CD4-positive, alpha-beta T cell treated with Interleukin-15 for 1 hour (primary cell): ENCODE data around the gene TLCD3B.

Experiments
- DNase-seq: peaks from one replicate; pipeline ENCODE4 v3.0.0-alpha.2; 2020

TLCD3B gene

DNA sequence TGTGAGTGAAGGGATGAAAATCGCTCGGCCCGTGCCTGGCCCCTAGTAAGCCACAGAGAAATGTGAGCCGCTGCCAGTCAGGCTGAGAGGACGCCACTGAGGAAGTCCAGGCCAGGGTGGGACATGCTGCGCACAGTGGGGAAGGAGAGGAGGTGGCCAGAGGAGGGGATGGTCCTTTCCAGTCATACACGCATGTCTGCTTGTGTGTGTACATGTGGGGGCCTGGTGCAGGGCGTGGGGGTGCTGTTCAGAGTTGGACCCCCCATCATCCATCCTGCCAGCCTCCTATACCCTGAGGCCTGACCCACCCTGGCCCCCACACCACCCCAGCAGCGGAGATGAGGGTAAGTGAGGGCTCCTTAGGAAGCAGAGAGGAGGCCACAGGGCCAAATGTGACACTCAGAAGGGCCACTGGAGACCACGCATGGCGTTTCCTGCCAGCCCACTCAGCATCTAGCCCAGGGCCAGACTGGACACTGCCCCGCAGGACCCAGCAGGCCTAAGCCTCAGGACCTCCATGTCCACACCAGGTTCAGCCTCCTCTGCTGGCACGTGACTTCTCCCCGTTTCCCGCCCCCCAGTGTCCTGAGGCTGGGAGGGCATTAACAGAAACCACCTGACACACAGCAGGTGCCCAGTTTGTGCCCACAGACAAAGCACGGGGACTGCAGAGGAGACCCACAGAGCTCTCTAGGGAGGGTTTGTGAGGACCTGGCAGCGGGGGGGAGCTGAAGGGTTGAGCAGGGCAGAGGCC lies 27.2 kb downstream of the TLCD3B start:
- no peak for DNase-seq

DNA sequence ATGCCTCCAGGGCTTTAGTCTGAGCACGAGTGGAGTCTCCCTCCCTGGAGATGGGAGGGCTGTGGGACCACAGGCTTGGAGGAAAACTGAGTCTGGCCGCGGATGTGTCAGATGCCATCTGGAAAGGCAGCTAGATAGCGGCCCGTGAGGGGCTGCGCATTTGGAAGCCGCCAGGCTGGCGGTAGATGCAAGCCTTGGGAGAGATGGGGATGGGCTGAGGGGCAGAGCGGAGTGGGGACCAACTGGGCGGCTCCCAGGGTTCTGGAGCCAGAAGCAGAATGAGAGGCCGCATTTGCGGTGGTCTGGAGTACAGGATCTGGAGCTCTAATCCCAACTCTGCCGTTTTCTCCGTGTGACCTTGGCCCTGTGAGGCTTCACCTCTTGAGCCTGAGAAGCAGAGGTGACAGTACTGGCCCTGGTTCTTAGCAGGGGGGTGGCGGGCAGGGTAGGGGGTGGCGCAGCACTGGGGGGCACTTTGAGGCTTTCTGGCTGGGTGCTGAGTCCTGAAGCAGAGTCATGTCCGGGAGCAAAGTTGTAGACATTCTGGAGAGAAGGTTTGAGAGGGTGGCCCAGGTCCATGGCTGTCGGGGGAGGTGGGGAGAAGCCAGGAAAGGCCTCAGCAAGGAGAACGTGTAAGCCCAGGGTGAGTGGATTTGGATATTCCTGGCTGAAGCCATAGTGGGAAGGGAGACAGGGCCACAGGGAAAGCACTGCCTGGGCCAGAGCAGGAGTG lies 28.3 kb downstream of the TLCD3B start:
- no peak for DNase-seq

DNA sequence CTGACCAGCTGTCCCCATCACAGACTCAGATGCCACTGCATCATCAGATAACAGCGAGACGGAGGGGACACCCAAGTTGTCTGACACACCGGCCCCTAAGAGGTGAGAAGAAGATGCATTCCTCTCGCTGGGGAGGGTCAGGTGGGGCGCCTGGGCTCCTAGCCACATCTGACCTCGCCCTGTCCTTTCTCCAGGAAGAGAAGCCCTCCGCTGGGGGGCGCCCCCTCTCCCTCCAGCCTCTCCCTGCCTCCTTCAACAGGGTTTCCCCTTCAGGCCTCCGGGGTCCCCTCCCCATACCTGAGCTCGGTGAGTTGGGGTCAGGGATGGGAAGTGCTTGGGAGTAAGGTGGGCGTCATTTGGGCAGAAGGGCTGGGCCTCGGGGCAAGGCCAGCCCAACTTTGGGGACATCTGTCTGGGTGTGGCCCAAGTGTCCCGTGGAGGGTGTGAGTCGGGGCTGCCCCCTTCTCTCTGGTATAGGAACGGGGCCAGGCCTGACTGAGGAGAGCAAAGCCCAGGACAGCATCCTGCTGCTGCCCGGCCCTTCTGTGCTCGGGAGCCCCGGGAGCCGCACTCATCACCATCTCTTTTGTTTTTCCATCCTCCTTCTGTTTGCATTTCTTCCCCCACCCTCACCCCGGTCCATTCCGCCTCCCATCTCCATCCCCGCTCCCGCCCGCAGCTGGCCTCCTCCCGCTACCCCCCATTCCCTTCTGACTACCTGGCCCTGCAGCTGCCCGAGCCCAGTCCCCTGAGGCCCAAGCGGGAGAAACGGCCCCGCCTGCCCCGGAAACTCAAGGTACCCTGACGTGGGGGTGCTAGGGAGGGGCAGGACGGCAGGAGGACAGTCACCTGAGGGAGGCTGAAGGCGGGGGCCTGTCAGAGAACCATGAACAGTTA lies 30.1 kb downstream of the TLCD3B start:
- DNase-seq, result no peak

DNA sequence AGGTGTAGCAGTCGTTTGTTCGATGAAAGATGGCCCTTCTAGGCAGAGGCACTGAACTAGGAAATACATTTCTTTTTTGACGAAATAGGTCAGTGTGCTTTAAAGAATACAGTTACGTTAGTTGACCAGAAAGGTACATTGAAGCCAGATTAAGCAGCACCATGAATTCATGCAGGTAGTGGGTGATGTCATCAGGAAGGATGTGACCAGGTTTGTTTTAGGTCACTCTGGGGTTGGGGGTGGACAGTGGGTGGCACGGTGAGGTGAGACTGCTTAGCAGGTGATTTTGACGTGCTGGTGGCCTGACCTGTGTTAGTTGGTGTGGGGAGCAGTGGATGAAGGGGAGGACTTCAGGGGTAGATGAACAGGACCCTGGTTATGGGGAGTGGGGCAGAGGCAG lies 31.5 kb downstream of the TLCD3B start:
- no peak for DNase-seq

DNA sequence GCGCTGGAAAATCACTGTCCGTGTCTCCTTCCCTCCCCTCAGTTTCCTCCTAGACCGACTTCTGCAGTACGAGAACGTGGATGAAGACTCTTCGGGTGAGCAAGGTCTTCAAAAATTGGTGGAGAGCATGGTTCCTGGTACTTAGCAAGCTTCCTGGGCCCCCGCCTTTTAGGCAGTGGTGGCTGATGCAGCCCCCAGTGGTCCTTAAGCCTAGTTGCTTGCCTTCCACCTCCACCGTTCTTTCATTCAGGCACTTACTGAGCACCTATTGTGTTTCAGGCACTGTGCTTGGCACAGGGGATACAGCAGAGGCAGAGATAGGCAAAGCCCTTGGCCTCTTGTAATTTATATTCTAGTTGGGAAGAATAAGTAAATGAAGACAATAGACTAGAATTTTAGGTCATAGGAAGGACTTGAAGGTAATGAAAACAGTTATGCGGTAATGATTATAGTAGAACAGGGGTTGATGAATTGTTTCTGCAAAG lies 34.3 kb downstream of the TLCD3B start:
- no peak for DNase-seq

DNA sequence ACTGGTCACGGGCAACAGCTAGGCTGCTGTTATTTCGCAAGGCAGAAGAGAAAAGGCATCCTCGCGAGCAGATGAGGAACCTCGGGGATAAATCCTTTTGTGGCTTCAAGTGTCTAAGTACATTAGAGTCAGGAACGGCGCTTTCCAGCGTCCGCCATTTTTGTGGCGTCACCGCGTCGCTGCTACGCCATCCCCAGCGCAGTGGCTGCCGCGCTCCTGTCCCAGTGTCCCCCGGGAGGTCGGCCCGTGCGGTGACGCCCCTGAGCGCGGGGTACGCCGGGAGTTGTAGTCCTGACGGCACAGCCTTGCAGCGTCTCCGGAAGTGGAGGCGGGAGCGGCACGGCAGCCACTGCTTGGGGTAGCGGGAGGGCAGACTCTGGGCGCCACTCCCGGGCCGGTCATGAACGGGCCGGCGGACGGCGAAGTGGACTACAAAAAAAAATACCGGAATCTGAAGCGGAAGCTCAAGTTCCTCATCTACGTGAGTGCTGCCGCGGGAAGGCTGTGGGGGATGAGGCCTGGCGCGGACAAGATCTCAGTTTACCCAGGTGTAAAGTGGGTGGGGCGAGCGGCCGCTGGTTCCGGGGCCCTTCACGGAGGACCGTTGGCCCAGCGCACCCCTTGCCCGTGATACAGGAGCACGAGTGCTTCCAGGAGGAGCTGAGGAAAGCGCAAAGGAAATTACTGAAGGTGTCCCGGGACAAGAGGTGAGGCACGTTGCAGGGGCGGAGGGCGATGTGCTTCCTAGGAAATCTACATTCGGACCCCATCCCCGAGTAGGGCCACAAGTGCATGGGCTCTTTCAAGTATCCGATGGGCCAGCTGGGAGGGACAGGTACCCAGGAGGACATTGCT lies 34.9 kb downstream of the TLCD3B start, which contains the start of gene INO80E:
Gene INO80E (plus strand): TSS at position 331 of the 855 bp plus-strand sequence. CDS start 70 bp downstream, at position 401.
- peak; percentile 98 for DNase-seq

DNA sequence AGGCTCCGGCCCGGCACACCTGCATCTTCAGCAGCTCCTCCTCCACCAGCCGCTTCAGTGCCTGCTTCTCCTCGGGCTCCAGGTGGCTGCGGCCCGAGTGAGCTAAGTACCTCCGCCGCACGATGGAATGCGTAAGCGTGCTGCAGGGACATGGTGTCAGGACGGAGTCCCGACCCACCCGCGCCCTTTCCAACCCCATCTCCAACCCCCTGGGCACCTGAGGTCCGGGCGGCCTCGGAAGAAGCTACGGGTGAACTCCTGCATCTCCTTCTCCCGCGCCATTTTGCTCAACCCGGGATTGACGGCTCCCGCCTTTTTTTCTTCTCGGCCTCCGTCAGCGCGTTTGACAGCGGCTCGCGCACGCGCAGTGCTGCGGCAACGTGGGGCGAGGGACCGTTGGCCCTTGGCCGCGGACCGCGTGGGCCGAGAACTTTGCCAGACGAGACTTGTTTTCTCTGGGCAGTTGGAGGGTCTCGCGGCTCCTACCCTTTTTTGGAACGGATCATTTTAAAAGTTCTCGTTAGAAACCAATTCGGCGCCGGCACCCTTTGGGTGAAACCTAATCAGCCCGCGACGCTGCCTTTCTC lies 35.7 kb downstream of the TLCD3B start, which contains the start of gene HIRIP3:
Gene HIRIP3 (minus strand): TSS at position 294 of the 587 bp plus-strand sequence. CDS start 12 bp downstream, at position 282.
- peak; percentile 85 for DNase-seq

DNA sequence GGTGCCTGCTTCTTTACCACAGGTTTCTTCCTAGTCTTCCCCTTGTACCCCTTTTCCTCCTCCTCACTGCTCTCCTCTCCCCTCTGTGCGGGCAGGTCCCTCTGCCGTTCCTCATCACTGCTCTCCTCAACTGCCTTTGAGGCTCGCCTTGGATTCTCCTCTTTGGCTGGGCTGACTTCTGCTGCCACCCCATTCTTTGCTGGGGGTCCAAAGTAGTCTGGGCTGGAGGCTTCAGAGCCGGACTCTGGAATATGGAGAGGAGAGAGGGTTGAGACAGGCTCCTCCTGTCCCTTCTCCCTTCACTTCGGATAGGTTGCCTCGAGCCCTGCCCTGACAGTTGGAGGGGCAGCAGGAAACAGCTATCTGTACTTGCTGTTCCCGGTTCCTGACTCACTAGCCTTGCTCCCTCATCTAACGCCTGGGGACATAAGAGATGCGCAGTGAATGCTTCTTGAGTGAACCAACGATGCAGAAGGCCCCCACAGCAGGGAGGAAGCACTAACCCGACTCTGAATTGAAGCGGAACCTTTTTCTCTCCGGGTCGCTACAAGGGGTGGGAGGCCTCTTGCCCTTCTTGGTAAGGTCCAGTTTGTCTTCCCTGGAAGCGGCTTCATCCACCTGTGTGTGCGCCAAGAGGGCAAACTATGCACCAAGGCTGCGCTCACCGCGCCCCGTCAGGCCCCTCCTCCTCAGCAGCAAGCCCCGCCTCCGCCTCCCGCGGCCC lies 36.3 kb downstream of the TLCD3B start:
- DNase-seq, result no peak

DNA sequence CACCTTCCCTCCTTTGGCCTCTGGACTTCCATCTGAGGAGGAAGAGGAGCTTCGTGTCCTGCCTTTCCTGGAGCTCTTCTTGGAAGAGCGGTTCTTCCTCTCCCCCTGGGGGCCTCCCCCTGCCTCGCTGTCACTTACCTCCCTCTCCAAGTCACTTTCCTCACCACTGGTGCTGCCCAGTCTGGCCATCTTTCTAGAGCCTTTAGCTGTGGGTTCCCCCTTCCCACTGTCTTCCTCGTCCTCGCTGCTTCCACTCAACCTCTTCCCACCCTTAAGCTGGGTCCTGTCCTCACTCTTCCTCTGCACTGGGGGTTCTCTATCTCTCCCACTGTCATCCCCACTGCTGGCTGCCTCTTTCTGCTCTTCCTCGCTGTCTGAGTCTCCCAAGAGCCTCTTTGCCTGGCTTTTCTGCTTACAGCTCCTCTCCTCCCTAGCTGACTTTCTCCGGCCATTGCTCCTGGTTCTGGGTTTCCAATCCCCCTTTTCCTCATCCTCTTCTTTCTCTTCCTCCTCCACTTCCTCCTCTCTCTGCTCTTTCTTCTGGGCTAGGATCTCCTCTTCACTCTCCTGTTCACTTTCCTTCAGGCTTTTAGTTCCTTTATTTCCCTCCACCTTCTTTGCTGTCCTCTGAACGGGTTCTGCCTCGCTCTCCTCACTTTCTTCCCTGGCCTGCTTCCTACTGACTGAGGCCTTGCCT lies 37.0 kb downstream of the TLCD3B start:
- DNase-seq, result no peak

DNA sequence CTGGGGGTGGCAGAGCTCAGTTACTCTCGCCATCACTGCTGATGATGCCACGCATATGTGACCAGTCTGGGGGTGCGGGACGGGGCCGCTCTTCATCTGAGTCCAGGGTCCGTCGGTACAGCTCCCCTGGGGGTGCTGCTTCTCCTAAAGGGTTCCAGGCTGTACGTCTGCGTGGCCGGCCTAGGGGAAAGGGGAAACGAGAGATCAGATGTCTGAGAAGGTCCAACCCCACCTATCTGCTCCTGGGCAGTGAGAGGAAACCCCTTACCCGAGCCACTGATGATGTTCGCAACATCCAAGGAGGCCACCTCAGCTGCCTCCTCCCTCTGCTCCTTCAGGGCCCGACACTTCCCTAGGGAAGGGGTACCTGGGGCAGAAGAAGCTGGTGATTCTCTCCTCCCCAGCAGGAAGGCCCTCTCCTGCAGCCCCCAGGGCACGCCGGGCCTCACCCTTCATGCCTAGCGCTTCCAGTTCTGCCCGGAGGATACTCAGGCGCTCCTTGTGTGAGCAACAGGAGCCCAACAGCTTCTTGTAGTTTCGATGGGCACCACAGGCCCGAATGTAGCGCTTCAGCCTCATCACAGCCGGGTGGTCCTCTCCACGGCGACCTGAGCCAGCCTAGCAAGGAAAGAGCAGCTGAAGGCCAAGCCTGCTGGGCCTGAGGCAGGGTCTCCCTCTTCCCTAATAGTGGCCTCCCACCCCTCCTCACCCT lies 37.7 kb downstream of the TLCD3B start:
- DNase-seq, result no peak

DNA sequence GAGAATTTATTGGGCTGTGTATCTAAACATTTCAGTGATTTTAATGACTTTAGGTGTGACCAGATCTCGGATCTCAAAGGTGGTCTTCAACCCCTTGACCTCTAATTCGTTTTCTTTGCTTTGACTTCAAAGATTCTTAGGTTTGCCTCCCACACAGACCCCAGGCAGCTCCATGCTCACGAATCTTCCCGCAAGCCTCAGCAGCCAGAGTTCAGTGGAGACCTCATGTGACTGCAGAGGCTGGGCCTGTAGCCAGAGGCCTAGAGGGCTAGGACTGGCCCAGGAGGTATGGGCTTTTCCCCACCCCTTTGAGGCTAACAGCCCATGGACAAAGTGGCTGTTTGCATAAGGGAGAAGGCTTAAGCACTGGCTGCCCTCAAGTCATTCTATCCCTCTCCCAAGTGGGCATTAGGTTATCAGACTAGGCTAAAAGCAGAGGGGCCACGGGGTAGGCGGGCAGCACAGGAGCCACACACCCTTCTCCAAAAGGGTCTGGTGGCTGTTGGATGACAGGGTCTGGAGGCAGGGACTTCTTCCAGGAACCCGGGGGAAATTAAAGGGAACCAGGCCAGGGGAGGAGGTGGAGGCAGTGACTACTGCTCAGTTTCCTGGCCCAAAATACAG lies 38.6 kb downstream of the TLCD3B start:
- no peak for DNase-seq

DNA sequence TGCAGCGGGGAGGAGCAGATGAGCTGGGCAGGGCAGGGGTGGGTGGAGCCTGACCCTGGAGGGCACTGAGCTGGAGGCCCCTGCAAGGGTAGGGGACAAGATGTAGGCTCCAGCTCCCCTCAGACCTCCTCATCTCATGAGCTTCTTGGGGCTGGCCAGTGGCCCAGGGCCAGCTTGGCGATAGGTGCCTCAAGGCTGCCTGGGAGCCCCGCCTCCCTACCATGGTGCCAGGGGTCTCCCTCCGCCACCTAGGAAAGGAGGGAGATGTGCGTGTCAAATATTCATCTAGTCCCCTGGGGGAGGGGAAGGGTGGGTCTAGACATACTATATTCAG lies 39.5 kb downstream of the TLCD3B start:
- no peak for DNase-seq

DNA sequence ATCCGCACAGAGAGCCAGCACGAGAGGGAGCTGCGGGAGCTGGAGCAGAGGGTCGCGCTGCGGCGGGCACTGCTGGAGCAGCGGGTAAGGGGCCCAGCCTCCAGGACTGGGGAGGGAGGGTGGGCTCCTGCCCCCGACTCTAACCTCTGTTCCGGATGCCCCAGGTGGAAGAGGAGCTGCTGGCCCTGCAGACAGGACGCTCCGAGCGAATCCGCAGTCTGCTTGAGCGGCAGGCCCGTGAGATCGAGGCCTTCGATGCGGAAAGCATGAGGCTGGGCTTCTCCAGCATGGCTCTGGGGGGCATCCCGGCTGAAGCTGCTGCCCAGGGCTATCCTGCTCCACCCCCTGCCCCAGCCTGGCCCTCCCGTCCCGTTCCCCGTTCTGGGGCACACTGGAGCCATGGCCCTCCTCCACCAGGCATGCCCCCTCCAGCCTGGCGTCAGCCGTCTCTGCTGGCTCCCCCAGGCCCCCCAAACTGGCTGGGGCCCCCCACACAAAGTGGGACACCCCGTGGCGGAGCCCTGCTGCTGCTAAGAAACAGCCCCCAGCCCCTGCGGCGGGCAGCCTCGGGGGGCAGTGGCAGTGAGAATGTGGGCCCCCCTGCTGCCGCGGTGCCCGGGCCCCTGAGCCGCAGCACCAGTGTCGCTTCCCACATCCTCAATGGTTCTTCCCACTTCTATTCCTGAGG lies 40.0 kb downstream of the TLCD3B start:
- DNase-seq, result no peak

DNA sequence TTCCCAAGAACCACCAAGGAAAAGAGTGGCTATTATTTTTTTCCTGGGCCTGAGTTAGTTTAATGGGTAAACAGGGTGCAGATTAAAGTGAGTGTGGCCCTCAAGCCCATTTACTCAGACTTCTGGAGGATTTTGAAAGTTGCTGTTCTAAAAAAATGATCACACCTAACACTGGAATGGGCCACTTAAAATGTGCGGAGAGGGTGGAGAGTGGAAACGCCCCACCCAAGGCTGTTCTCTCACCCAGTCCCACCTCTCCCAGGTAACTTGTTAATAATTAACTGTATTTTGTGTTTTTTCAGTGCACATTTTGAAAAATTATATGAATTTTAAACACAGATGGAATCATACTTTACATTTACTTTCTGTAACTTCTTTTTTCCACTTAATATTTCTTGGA lies 41.0 kb downstream of the TLCD3B start:
- DNase-seq, result no peak

DNA sequence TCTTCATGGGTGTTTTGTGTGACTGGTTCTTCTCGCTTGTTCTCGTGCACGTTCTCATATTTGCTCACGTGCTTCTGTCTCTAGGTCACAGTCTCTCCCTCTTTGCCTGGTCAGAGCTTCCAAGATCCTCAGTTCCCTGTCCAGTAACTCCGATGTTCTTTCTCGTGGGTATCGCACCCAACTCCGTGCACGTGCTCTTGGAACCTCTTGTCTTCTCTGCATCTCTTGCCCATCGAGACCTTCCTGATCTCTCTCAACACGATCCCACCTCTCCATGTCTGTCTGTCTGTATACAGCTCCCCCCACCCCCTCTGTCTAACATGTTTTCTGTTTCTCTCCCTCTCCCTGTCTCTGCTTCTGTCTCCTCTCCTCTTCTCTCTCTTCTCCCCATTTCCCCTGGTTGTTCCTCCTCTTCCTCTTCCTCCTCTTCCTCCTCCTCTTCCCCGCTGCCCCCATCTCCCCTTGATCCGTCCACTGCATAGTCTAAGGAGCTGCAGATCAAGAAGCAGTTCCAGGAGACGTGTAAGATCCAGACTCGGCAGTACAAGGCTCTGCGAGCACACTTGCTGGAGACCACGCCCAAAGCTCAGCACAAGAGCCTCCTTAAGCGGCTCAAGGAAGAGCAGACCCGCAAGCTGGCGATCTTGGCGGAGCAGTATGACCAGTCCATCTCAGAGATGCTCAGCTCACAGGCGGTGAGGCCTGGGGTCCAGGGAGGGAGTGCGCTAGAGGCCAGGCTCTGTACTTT lies 41.8 kb downstream of the TLCD3B start:
- no peak for DNase-seq

DNA sequence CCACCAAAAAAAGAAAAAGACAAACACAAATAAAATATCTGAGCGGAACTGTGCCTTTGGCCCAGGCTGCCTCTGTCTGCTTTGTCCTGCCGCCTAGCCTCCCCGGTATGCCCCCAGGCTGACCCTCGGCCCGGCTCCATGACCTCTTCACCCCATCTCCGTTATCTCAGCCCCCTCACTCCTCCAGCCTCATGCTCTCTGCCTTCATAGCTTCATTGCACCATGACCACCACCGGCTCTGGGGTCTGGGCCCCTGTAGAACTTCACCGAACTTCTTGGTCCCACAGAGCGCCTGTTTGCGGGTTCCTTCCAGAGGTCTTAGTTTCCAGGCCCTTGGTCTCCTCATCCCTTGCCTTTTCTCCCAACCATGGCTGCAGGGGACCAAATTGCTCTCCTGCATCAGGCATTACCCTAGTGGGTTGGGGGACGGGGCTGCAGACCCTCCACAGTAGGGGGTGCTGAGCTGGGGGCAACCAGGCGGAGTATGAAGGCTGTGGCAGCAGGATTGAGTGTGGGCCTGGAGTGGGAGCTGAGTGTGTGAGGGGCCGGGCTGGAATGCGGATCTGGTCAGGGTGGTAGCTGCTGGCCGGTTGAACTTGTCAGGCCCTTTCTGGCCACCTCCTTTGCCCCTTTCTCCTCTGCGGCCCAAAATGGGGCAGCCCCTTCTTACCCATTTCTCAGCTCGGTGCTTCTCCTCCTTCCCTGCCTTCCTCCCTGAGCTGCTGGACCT lies 42.6 kb downstream of the TLCD3B start:
- no peak for DNase-seq
